Peyer's patch (tissue), 4 donors: ENCODE measurements around the gene TLL1. TPM values are rescaled to one million over a fixed set of nuclear protein-coding genes. Genes with fewer than 3 reads are reported as not detected.

ENCODE experiments used
- DNase-seq, 3 donors: peaks; one replicate each; pipeline ENCODE4 v3.0.0-alpha.2; 2017 to 2019
- H3K27ac ChIP-seq, 4 donors: fragments of 200-600 bp; sonication (generic); one replicate each; pipeline ENCODE4 v1.5.1; 2016 to 2019
- H3K27me3 ChIP-seq, 2 donors: fragments of 200-600 bp; sonication (generic); one replicate each; pipeline ENCODE4 v1.5.1; 2019
- H3K36me3 ChIP-seq, 3 donors: fragments of 200-600 bp; sonication (generic); one replicate each; pipeline ENCODE4 v1.5.1; 2016 to 2019
- H3K4me1 ChIP-seq, 4 donors: fragments of 200-600 bp; sonication (generic); one replicate each; pipeline ENCODE4 v1.5.1; 2016 to 2019
- H3K4me3 ChIP-seq, 4 donors: fragments of 200-600 bp; sonication (generic); 1 replicate in 3 of 4; 2 replicates in 1 of 4; pipeline ENCODE4 v1.5.1; 2016 to 2019; ENCODE audit warnings: mild to moderate bottlenecking in 1 of 4
- H3K9me3 ChIP-seq, 4 donors: fragments of 200-600 bp; sonication (generic); one replicate each; pipeline ENCODE4 v1.5.1; 2016 to 2019; ENCODE audit warnings: mild to moderate bottlenecking in 1 of 4
- POLR2A ChIP-seq, 2 donors: fragments of 450-650 bp; IDR thresholded peaks; one replicate each; pipeline ENCODE4 v1.5.1; 2017; ENCODE audit warnings: antibody characterized with exemption in 2 of 2, mild to moderate bottlenecking in 2 of 2, moderate library complexity in 2 of 2
- total RNA-seq, 4 donors: library from RNA; depleted of rRNA; stranded (reverse); fragments of >200 nt; gene quantifications; one replicate each; pipeline ENCODE4 v1.1.0, GENCODE V29; 2016
- TF ChIP-seq, protein P1 (sequence below), 6 experiments: fragments of 450-650 bp in 4 of 6; fragments of 200-600 bp in 2 of 6; sonication (generic) in 1 of 6; IDR thresholded peaks; one replicate each; pipeline ENCODE4 v1.5.1; 2017 to 2019; ENCODE audit warnings: antibody characterized with exemption in 6 of 6, mild to moderate bottlenecking in 3 of 6, moderate library complexity in 1 of 6

Gene TLL1
- total RNA-seq, 4 donors from 2014 or later: 1.6 to 7.4 (median 5.5) TPM

DNA sequence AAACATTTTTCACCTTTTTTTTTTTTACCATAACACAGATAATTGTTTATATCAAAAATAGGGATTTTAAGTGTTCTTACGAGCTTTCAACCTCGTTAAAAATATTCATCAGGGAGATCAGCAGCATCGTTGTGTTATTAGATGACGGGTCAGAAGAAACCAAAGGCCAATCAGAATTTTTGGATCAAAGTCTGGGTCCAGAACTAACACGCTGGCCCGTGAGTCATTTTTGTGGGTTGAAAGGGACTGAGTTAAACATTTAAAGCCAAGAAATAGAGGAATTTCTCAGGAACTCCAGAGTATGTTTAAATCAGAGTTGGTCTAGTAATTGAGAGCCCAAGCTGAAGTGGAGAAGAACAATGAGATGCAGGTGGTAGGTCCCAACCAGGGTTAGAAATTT lies 170.8 kb downstream of the TLL1 start:
- H3K9me3 ChIP-seq: no peaks in the 10 kb centered on the region
- no peak overlapping the region for H3K4me3 ChIP-seq
- no peak for DNase-seq
- H3K27ac ChIP-seq: no peak overlapping the region
- H3K36me3 ChIP-seq: no peaks in the 10 kb centered on the region
- H3K27me3 ChIP-seq: no peaks in the 10 kb centered on the region
- TF ChIP-seq, protein P1, sequence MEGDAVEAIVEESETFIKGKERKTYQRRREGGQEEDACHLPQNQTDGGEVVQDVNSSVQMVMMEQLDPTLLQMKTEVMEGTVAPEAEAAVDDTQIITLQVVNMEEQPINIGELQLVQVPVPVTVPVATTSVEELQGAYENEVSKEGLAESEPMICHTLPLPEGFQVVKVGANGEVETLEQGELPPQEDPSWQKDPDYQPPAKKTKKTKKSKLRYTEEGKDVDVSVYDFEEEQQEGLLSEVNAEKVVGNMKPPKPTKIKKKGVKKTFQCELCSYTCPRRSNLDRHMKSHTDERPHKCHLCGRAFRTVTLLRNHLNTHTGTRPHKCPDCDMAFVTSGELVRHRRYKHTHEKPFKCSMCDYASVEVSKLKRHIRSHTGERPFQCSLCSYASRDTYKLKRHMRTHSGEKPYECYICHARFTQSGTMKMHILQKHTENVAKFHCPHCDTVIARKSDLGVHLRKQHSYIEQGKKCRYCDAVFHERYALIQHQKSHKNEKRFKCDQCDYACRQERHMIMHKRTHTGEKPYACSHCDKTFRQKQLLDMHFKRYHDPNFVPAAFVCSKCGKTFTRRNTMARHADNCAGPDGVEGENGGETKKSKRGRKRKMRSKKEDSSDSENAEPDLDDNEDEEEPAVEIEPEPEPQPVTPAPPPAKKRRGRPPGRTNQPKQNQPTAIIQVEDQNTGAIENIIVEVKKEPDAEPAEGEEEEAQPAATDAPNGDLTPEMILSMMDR (IDR thresholded peaks at IDR 0.05): no peak
- TF ChIP-seq POLR2A (IDR thresholded peaks at IDR 0.05): no peak
- peaks cover 0 to 7% (median 0%) of the 10 kb centered on the region in 4 donors for H3K4me1 ChIP-seq

DNA sequence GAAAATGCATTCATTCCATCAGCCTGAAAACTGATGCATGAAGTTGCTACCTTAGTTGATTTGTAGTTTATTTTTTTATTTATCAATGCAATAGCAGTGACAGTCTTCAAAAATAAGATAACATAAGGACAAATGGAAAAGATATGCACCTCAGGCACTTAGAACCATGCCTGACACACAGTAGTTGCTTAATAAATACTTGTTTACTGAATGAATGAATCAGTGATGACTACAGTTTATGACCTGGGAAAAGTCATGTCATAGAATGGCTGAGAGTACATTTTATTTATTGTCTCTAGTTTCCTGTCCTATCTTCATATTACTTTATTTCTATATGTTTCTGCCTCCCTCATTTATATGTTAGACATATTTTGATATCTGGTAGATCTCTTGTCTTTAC lies 171.8 kb downstream of the TLL1 start:
- TF ChIP-seq POLR2A (IDR thresholded peaks at IDR 0.05): no peak
- TF ChIP-seq, protein P1 (IDR thresholded peaks at IDR 0.05): no peak
- Histone ChIP-seq H3K27me3 (no peaks in the 10 kb centered on the region), H3K27ac (no peak overlapping the region), H3K36me3 (no peaks in the 10 kb centered on the region), H3K4me1 (peaks cover 0 to 7% (median 0%) of the 10 kb centered on the region in 4 donors), H3K9me3 (no peaks in the 10 kb centered on the region), H3K4me3 (no peak overlapping the region)
- no peak for DNase-seq

DNA sequence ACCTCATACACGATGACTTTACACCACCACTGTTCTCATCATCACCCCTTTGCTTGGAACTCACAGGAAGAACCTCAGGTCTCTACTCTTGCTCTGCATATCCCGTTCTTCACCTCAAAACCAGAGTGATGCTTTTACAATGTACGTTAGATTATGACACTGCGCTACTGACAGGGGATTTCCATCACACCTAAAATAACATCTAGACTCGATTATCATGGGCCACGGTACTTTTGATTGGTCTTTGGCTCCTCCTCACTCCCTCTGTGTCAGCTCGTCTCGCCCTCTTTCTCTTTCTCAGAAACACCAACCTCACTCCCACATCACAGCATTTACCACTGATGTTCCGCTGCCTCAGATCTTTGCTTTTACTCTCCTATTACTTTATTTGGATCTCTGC lies 172.4 kb downstream of the TLL1 start:
- H3K27me3 ChIP-seq: no peaks in the 10 kb centered on the region
- H3K4me1 ChIP-seq: peaks cover 0 to 7% (median 0%) of the 10 kb centered on the region in 4 donors
- no peaks in the 10 kb centered on the region for H3K36me3 ChIP-seq
- TF ChIP-seq, protein P1 (IDR thresholded peaks at IDR 0.05): no peak
- no peak for TF ChIP-seq POLR2A (IDR thresholded peaks at IDR 0.05)
- H3K9me3 ChIP-seq: no peaks in the 10 kb centered on the region
- no peak overlapping the region for H3K4me3 ChIP-seq
- no peak overlapping the region for H3K27ac ChIP-seq
- DNase-seq: no peak

DNA sequence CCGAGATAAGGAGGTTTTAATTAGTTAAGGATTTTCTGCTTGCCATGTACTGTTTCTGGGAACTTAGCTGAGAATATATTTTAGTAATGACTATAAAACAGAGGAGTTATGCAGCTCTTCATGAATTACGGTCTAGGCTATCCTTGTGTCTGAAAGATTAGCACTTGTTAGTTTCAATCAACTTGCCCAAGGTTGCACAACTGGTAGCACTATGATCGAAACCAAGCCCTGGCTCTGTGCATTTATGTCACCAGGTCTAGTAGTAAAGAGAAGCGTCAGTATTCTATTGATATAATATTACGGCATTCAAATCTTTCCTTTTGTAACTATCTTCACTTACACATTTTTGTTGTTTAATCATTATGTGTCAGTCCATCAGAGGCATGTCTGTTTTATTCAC lies 176.0 kb downstream of the TLL1 start:
- H3K4me1 ChIP-seq: no peaks in the 10 kb centered on the region
- H3K9me3 ChIP-seq: no peaks in the 10 kb centered on the region
- no peak overlapping the region for H3K4me3 ChIP-seq
- no peak for TF ChIP-seq POLR2A (IDR thresholded peaks at IDR 0.05)
- TF ChIP-seq, protein P1 (IDR thresholded peaks at IDR 0.05): no peak
- H3K27ac ChIP-seq: no peak overlapping the region
- no peaks in the 10 kb centered on the region for H3K36me3 ChIP-seq
- no peak for DNase-seq
- H3K27me3 ChIP-seq: no peaks in the 10 kb centered on the region

DNA sequence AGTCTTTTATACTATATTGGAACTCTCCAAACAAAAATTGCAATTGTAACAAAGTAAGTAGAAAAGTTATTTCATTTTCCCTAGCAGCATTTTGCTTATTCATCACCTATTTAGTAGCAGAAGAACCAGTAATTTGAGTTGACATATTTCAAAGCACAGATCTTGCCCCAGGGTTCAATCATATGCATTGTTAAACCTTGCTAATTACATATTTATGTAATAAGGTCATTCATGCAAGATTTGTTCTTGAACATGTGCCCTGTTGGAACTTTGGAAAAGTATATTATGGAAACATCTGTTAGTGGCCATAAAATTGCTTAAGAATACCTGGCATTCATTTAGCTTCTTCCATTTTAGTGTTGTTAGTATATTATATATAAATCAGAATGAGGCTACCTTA lies 191.7 kb downstream of the TLL1 start:
- Histone ChIP-seq H3K9me3 (no peaks in the 10 kb centered on the region), H3K27ac (no peak overlapping the region), H3K4me1 (no peaks in the 10 kb centered on the region), H3K4me3 (no peak overlapping the region), H3K36me3 (peaks cover 0 to 3% (median 0%) of the 10 kb centered on the region in 3 donors), H3K27me3 (no peaks in the 10 kb centered on the region)
- DNase-seq: no peak
- TF ChIP-seq POLR2A (IDR thresholded peaks at IDR 0.05): no peak
- TF ChIP-seq, protein P1 (IDR thresholded peaks at IDR 0.05): no peak

DNA sequence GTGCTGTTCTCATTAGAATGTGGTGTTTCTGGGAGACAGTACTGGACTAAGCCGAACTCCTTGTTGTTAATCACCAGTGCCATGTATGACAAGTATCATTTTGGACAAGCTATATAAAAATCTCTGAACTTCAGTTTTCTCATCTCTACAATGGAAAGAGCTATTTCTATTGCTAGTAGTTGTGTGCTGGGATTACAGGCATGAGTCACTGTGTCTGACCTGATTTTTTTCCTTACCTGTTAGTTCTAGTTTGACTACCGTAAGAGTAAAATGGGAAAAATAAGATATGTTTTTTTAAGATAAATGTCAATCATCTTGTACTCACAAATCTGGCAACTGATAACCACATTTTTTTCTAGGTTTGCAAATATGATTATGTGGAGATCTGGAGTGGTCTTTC lies 192.3 kb downstream of the TLL1 start:
- no peaks in the 10 kb centered on the region for H3K27me3 ChIP-seq
- DNase-seq: no peak
- no peaks in the 10 kb centered on the region for H3K4me1 ChIP-seq
- H3K27ac ChIP-seq: no peak overlapping the region
- no peaks in the 10 kb centered on the region for H3K9me3 ChIP-seq
- H3K36me3 ChIP-seq: peaks cover 0 to 3% (median 0%) of the 10 kb centered on the region in 3 donors
- no peak overlapping the region for H3K4me3 ChIP-seq
- TF ChIP-seq, protein P1 (IDR thresholded peaks at IDR 0.05): no peak
- no peak for TF ChIP-seq POLR2A (IDR thresholded peaks at IDR 0.05)
